HEK293 (cell line): ENCODE data around the gene HOXD11.

Experiments
- CTCF ChIA-PET: fragments of 350-600 bp; formaldehyde crosslinking; extraction: SDS; loops from one replicate; lab custom pipeline; 2021; ENCODE audit warnings: antibody characterized with exemption; lab: Yijun Ruan, JAX
- POLR2A ChIA-PET: fragments of 300-600 bp; formaldehyde crosslinking; extraction: SDS; loops from one replicate; lab custom pipeline; 2020; ENCODE audit warnings: antibody characterized with exemption, inconsistent platforms; lab: Yijun Ruan, JAX
- H3K27ac ChIP-seq: fragments of 200-500 bp; sonication (Bioruptor generic); 2 replicates; pipeline ENCODE4 v1.5.1; 2014; ENCODE audit warnings: low read depth, low read length, control low read depth, inconsistent platforms; ENCODE audit errors: extremely low read depth
- H3K36me3 ChIP-seq, 2 experiments: fragments of 200-500 bp in 1 of 2; sonication (Bioruptor generic) in 1 of 2; 1 replicate in 1 of 2; 2 replicates in 1 of 2; pipeline ENCODE4 v1.5.1; 2014 to 2017; ENCODE audit warnings: inconsistent platforms in 2 of 2, low read length in 2 of 2; ENCODE audit not compliant: control insufficient read depth in 2 of 2, insufficient read depth in 1 of 2
- H3K4me1 ChIP-seq: fragments of 200-500 bp; sonication (Bioruptor generic); 2 replicates; pipeline ENCODE4 v1.5.1; 2014; ENCODE audit warnings: mild to moderate bottlenecking, low read length, inconsistent platforms; ENCODE audit not compliant: control insufficient read depth, insufficient read depth
- H3K4me3 ChIP-seq: 2 replicates; pipeline ENCODE4 v1.5.1; 2011; ENCODE audit warnings: low read depth, mild to moderate bottlenecking, control low read depth, low read length, moderate library complexity
- H3K9me3 ChIP-seq: fragments of 200-500 bp; sonication (Bioruptor generic); 2 replicates; pipeline ENCODE4 v1.5.1; 2014; ENCODE audit warnings: low read depth, low read length, inconsistent platforms; ENCODE audit not compliant: control insufficient read depth, insufficient read depth
- BCL11A ChIP-seq: fragments of 450-650 bp; formaldehyde crosslinking; IDR thresholded peaks from 2 replicates; pipeline ENCODE4 v1.5.1; 2016; ENCODE audit warnings: low read depth, missing biosample characterization, missing genetic modification characterization
- KLF1 ChIP-seq: fragments of 450-650 bp; formaldehyde crosslinking; IDR thresholded peaks from 2 replicates; pipeline ENCODE4 v1.5.1; 2016; ENCODE audit warnings: missing biosample characterization, missing genetic modification characterization
- KLF10 ChIP-seq: fragments of 450-650 bp; IDR thresholded peaks from 2 replicates; pipeline ENCODE4 v1.5.1; 2018; ENCODE audit warnings: missing biosample characterization, mild to moderate bottlenecking, missing genetic modification characterization
- KLF17 ChIP-seq: fragments of 450-650 bp; formaldehyde crosslinking; IDR thresholded peaks from 2 replicates; pipeline ENCODE4 v1.5.1; 2016; ENCODE audit warnings: missing biosample characterization, missing genetic modification characterization
- KLF8 ChIP-seq: fragments of 450-650 bp; formaldehyde crosslinking; IDR thresholded peaks from 2 replicates; pipeline ENCODE4 v1.5.1; 2016; ENCODE audit warnings: missing biosample characterization, missing genetic modification characterization
- KLF9 ChIP-seq: fragments of 450-650 bp; formaldehyde crosslinking; IDR thresholded peaks from 2 replicates; pipeline ENCODE4 v1.5.1; 2016; ENCODE audit warnings: missing biosample characterization, missing genetic modification characterization, low read depth
- MZF1 ChIP-seq: fragments of 450-650 bp; formaldehyde crosslinking; IDR thresholded peaks from 2 replicates; pipeline ENCODE4 v1.5.1; 2017; ENCODE audit warnings: missing biosample characterization, missing genetic modification characterization, borderline replicate concordance
- PBX3 ChIP-seq: sonication (generic); formaldehyde crosslinking; IDR thresholded peaks from 2 replicates; pipeline ENCODE4 v1.8.1; 2022; ENCODE audit warnings: mild to moderate bottlenecking, moderate library complexity, missing genetic modification reagents
- SCRT2 ChIP-seq: fragments of 450-650 bp; formaldehyde crosslinking; IDR thresholded peaks from 2 replicates; pipeline ENCODE4 v1.5.1; 2016; ENCODE audit warnings: missing biosample characterization, missing genetic modification characterization
- TSHZ1 ChIP-seq: fragments of 450-650 bp; formaldehyde crosslinking; IDR thresholded peaks from 2 replicates; pipeline ENCODE4 v1.5.1; 2016; ENCODE audit warnings: missing biosample characterization, missing genetic modification characterization, borderline replicate concordance
- ZBTB20 ChIP-seq: fragments of 450-650 bp; formaldehyde crosslinking; IDR thresholded peaks from 2 replicates; pipeline ENCODE4 v1.5.1; 2016; ENCODE audit warnings: missing biosample characterization, missing genetic modification characterization
- ZBTB26 ChIP-seq: fragments of 450-650 bp; formaldehyde crosslinking; optimal IDR thresholded peaks from 2 replicates; pipeline ENCODE3; 2016; ENCODE audit warnings: missing biosample characterization, mild to moderate bottlenecking, missing genetic modification characterization
- ZBTB44 ChIP-seq: fragments of 450-650 bp; IDR thresholded peaks from 2 replicates; pipeline ENCODE4 v1.5.1; 2018; ENCODE audit warnings: missing biosample characterization, mild to moderate bottlenecking, missing genetic modification characterization
- ZNF10 ChIP-seq: fragments of 450-650 bp; formaldehyde crosslinking; IDR thresholded peaks from 2 replicates; pipeline ENCODE4 v1.5.1; 2017; ENCODE audit warnings: missing biosample characterization, missing genetic modification characterization
- ZNF184 ChIP-seq: fragments of 450-650 bp; IDR thresholded peaks from 2 replicates; pipeline ENCODE4 v1.5.1; 2018; ENCODE audit warnings: missing biosample characterization, mild to moderate bottlenecking, missing genetic modification characterization
- ZNF324 ChIP-seq: fragments of 450-650 bp; formaldehyde crosslinking; IDR thresholded peaks from 2 replicates; pipeline ENCODE4 v1.5.1; 2016; ENCODE audit warnings: missing biosample characterization, missing genetic modification characterization
- ZNF341 ChIP-seq: fragments of 450-650 bp; formaldehyde crosslinking; IDR thresholded peaks from 2 replicates; pipeline ENCODE4; 2016; ENCODE audit warnings: low read depth, missing biosample characterization, missing genetic modification characterization
- ZNF37A ChIP-seq: fragments of 450-650 bp; IDR thresholded peaks from 2 replicates; pipeline ENCODE4 v1.5.1; 2018; ENCODE audit warnings: missing biosample characterization, missing genetic modification characterization
- ZNF513 ChIP-seq: fragments of 450-650 bp; IDR thresholded peaks from 2 replicates; pipeline ENCODE4 v1.5.1; 2018; ENCODE audit warnings: missing biosample characterization, missing genetic modification characterization
- ZNF561 ChIP-seq: fragments of 450-650 bp; IDR thresholded peaks from 2 replicates; pipeline ENCODE4 v1.5.1; 2018; ENCODE audit warnings: missing biosample characterization, missing genetic modification characterization, borderline replicate concordance
- ZNF571 ChIP-seq: fragments of 450-650 bp; formaldehyde crosslinking; IDR thresholded peaks from 2 replicates; pipeline ENCODE4 v1.5.0; 2017; ENCODE audit warnings: missing biosample characterization, missing genetic modification characterization
- ZNF660 ChIP-seq: fragments of 450-650 bp; IDR thresholded peaks from 2 replicates; pipeline ENCODE4 v1.5.1; 2018; ENCODE audit warnings: missing biosample characterization, mild to moderate bottlenecking, missing genetic modification characterization
- ZNF701 ChIP-seq: fragments of 450-650 bp; formaldehyde crosslinking; IDR thresholded peaks from 2 replicates; pipeline ENCODE4 v1.5.1; 2016; ENCODE audit warnings: missing biosample characterization, missing genetic modification characterization
- ZNF843 ChIP-seq: fragments of 450-650 bp; formaldehyde crosslinking; IDR thresholded peaks from 2 replicates; pipeline ENCODE4 v1.5.1; 2016; ENCODE audit warnings: missing biosample characterization, missing genetic modification characterization

HOXD11 gene

GRCh38 chr2:176106581-176107539 is at the start of gene HOXD11:
Gene HOXD11, plus strand, starts transcription at chr2:176107280. Its CDS starts 76 bp downstream, at chr2:176107356.
- Histone ChIP-seq H3K9me3 (no peaks in the 10 kb centered on the region), H3K27ac (peak within 1 kb of the TSS; percentile 100), H3K4me3 (peak within 1 kb of the TSS; percentile 74), H3K36me3 (peaks cover 10 to 31% of the 10 kb centered on the region in 2 experiments), H3K4me1 (peaks cover 6% of the 10 kb centered on the region)
- ChIA-PET CTCF (interaction anchor here (0.9 to 1.3 kb wide), 4 partner anchors 9 to 37 kb away, joined by 3 to 7 read pairs (median 5); no protein-coding TSS in a partner anchor), POLR2A (interaction anchor here (0.6 to 4.2 kb wide), 7 partner anchors 12 to 733 kb away, joined by 3 to 75 read pairs (median 5); partner anchors contain the start of gene HOXD13)
- TF ChIP-seq TSHZ1 (tag by site-specific recombination) (peak; percentile 79), ZBTB26 (tag by site-specific recombination) (peak; percentile 88), ZNF324 (tag by site-specific recombination) (peak; percentile 38), KLF17 (0 out of 2 replicates have a peak, but pooled peaks have one; percentile 34), KLF9 (tag by site-specific recombination) (peak; percentile 73; the same call in 1 of the 2 replicates), KLF10 (tag by site-specific recombination) (peak; percentile 72), KLF8 (tag by site-specific recombination) (peak; percentile 40), ZNF37A (no peak), ZNF513 (tag by site-specific recombination) (peak; percentile 53), MZF1 (peak; percentile 91), ZBTB44 (tag by site-specific recombination) (peak; percentile 36), ZBTB20 (tag by site-specific recombination) (peak; percentile 42; the same call in 1 of the 2 replicates), SCRT2 (tag by site-specific recombination) (peak; percentile 97), ZNF10 (tag by site-specific recombination) (no peak; the same call in 1 of the 2 replicates), ZNF660 (tag by site-specific recombination) (0 out of 2 replicates have a peak, but pooled peaks have one; percentile 42), ZNF701 (tag by site-specific recombination) (no peak), ZNF843 (peak; percentile 84), PBX3 (CRISPR knock-in tag) (0 out of 2 replicates have a peak, but pooled peaks have one; percentile 13), ZNF561 (tag by site-specific recombination) (peak; percentile 61; the same call in 1 of the 2 replicates), KLF1 (tag by site-specific recombination) (0 out of 2 replicates have a peak, but pooled peaks have one; percentile 40), BCL11A (tag by site-specific recombination) (peak; percentile 51; the same call in 1 of the 2 replicates), ZNF184 (tag by site-specific recombination) (0 out of 2 replicates have a peak, but pooled peaks have one; percentile 29), ZNF341 (tag by site-specific recombination) (peak; percentile 86), ZNF571 (tag by site-specific recombination) (no peak)
